HG03571 (cell line): ENCODE data around the gene NME5.
"Not testable (repeated sequence)": the region's sequence is repeated elsewhere in the genome, so short reads cannot be mapped to it uniquely, and the experiment has no call there.

Source experiments
- ATAC-seq: cut with Tn5 transposase; IDR thresholded peaks from one replicate; pipeline ENCODE4 v1.9.1; 2021; ENCODE audit not compliant: unreplicated experiment

The NME5 gene

GRCh38 chr5:138138949-138139780 lies at the start of gene NME5:
NME5 (minus strand) TSS chr5:138139428; CDS start chr5:138138780, 648 bp downstream.
- ATAC-seq, result no peak

DNA sequence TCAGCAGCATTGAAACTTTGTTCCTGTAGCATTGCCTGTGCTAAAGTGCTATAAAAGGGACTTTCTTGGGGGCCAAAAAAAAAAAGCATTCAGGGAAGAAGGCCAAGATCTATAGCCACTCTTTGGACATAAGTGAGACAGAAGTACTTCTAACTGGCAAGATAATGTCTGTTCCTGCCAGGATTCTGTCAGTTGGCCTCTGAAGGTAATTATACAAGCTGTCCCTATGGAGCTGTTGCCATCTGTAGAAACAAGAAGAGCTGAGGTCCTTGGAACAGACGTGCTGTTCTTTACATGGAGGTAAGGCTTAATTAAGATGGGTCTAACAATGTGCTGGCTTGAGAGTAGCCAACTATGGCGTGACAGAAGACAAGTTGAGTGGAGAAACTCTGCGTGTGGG lies 49.4 kb upstream of the NME5 start:
- no peak for ATAC-seq

DNA sequence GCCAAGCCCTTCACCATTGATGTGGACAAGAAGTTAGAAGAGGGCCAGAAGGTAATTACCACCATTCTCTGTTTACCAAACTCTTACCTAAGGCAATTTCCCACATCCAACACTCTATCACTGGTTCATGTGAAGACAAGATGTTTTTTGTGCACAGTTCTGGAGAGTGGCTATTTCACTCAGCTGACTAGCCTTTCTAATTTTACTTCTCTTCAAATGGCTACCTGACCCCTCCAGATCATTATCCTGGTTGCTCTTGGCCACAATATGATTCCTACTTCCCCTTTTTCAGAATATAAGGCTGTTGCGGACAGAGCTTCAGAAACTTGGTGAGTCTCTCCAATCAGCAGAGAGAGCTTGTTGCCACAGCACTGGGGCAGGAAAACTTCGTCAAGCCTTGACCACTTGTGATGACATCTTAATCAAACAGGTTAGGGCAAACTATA lies 46.8 kb upstream of the NME5 start:
- no peak for ATAC-seq

- ATAC-seq, result no peak
Observed at GRCh38 chr5:138182808-138183207, 43.6 kb upstream of the NME5 start.

DNA sequence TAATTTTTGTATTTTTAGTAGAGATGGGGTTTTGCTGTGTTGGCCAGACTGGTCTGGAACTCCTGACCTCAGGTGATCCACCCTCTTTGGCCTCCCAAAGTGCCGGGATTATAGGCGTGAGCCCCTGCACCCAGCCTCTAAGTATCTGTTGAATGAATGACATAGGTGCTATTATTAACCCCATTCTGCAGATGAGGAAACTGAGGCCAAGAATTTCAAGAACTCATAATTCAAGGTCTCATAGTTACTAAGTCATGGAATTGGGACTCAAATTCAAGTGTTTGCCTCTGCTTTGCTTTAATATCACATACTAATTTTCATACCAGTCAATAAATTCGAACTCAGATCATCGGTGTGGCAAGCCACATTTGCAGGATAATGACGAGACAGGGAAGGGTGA lies 41.6 kb upstream of the NME5 start:
- ATAC-seq, result no peak

DNA sequence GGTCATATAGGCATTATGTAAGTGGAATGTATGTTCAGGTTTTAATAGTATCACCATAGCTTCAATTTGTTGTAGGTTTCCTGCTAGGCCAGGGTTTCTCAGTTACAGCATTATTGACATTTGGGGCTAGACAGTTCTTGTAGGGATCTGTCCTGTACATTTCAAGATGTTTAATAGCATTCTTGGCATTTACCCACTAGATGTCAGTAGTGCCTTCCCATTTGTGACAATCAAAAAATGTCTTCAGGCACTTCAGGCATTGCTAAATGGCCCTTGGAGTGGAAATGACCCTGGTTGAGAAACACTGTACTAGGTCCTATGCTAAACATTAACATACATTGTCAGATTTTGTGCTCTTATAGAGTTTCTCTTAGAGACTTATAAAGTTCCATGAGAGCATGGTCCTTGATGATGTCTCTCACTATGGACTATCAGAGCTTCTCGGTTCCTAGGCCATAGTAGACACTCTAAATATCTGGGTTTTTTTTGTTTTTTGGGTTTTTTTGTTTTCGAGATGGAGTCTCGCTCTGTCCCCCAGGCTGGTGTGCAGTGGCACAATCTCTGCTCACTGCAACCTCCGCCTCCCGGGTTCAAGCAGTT lies 41.1 kb upstream of the NME5 start:
- ATAC-seq, result no peak

GRCh38 chr5:138179277-138179857 lies 40.1 kb upstream of the NME5 start:
- ATAC-seq, result no peak

GRCh38 chr5:138178516-138179276 lies 39.5 kb upstream of the NME5 start, which contains the start of the genes BRD8 and KIF20A:
BRD8 (minus strand) TSS chr5:138178630; CDS start chr5:138178614, 16 bp downstream.
KIF20A (plus strand) TSS chr5:138179112; CDS start chr5:138179681, 569 bp downstream.
- ATAC-seq, result peak; percentile 72

DNA sequence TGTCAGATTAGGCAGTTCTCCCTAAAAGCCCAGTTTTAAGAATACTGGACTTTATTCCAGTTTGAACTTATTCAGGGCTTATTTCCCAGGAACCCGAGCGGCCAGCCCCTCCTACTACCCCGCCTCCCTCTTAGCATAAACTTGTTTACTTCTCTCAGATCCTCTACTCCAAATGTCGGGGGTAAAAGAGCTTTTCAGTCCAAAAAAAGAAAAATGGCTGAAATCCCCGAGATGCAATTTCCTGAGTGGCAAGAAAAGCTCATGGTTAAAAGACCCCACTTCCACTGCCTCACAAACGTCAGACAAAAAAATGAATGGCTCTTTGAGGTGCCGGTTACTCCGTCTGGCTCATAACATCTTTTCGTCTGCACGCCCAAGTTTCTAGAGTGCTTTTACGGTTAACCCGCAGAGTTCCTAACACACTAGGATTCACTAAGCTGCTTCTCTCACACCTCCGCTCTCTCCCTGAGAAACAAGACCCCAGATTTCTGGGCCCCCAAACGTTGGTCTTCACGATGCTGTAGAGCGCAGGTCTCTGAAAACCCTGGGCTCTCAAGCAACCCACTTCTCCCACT lies 38.8 kb upstream of the NME5 start:
- ATAC-seq, result no peak

- no peak for ATAC-seq
Observed at GRCh38 chr5:138170299-138170698, 31.1 kb upstream of the NME5 start.

DNA sequence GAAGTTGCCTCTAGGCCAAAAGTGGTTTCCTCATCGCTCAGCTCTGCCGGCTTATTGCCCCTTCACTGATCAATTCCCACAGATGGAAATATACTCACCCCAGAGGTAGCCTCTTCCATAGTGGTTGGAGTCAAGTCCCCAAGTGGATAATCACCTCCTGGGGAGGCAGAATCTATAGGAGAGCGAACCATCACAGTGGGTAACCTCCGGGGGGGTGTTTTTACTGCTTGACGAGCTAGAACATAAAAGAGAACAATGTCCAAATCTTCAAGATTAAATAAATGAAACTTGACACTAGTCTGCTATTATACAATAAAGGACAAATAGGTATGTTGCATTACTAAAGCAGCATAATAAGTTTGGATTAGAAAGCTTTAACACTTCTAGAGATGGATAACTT lies 29.9 kb upstream of the NME5 start:
- ATAC-seq, result no peak

DNA sequence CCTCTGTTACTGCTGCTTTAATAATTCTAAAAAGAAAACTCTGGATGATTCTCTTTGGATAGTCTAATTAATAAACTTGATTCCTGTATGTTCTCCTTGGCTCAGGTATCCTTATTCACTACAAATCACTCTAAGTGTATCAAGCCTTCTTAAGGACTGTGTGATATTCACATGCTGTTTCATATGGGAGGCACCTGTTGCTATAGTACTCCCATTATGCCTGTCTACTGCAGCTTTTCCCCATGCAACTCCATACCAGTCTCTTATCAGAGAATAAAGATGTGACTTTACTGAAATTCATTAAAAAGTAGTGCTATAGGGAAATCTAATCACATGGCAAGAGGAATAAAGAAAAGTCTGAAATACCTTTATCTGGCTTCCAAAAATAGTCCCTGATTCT lies 24.5 kb upstream of the NME5 start:
- ATAC-seq, result no peak

DNA sequence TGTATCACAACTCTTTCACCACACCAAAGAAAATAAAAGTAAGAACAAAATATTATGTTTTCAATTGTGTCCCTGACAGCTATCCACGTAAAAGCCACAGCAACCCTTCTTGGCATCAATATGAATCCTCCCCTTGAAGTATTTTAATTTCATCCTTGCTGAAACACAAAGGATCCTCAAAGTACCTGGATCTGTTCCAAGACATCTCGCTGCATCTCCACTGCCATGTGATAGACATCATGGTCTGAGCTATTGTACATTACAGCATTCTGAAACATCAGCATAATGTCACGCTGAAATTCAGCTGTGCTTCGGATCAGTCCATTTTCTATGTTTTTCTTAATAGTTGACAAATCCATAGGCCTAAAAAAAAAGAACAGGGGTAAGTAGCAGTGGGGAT lies 21.5 kb upstream of the NME5 start:
- ATAC-seq, result no peak

- no peak for ATAC-seq
Observed at GRCh38 chr5:138159666-138160065, 20.4 kb upstream of the NME5 start.

DNA sequence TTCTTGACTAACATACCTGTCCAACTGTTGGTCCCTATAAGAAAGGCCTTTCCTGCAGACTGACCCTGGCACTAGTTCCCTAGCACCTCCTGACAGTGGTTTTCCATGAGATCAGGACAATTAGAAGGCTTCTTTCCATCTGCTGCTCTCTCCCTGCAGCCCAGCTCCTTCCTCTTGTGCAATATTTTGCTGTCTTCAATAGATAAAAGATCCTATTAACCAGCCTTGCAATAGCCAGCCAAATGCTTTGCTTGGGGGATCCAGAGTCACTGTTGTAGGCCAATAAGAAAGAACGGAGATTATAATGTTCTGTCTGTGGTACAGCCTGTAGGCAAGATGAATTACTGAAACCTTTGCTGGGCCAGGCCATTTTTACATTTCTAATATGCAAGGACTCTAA lies 18.4 kb upstream of the NME5 start:
- no peak for ATAC-seq

DNA sequence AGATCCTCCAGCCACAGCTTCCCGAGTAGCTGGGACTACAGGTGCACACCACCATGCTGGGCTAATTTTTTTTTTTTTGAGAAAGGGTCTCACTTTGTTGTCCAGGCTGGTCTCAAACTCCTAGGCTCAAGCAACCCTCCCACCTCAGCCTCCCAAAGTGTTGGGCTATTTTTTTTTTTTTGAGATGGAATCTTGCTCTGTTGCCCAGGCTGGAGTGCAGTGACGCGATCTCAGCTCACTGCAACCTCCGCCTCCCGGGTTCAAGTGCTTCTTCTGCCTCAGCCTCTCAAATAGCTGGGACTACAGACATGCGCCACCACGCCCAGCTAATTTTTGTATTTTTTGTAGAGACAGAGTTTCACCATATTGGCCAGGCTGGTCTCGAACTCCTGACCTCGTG lies 16.7 kb upstream of the NME5 start:
- not testable (repeated sequence) for ATAC-seq

DNA sequence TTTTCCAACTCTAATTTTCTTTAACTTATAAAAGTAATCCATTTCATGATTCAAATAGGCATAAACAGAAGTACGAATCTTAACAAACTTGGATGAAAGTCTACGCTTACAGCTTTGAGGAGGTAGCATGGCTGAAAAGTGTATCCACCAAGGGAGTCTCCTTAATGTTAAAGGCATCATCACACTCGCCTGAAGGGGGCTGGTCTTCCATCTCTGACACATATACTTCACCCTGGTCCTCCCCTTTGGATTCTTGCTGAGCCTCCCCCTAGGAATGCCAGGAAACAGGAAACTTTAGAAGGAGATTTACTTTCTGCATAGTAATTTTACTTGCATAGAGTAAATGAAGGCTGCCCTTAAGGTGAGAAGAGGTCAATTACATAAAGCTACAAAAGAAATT lies 10.3 kb upstream of the NME5 start:
- no peak for ATAC-seq

GRCh38 chr5:138148811-138149210 lies 9.6 kb upstream of the NME5 start:
- ATAC-seq, result no peak

DNA sequence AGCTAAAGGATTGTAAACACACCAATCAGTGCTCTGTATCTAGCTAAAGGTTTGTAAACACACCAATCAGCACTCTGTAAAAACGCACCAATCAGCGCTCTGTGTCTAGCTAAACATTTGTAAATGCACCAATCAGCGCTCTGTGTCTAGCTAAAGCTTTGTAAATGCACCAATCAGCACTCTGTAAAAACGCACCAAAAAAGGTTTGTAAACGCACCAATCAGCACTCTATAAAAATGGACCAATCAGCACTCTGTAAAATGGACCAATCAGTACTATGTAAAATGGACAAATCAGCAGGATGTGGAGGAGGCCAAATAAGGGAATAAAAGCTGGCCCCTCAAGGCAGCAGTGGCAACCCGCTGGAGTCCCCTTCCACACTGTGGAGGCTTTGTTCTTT lies 4.3 kb upstream of the NME5 start:
- not testable (repeated sequence) for ATAC-seq

DNA sequence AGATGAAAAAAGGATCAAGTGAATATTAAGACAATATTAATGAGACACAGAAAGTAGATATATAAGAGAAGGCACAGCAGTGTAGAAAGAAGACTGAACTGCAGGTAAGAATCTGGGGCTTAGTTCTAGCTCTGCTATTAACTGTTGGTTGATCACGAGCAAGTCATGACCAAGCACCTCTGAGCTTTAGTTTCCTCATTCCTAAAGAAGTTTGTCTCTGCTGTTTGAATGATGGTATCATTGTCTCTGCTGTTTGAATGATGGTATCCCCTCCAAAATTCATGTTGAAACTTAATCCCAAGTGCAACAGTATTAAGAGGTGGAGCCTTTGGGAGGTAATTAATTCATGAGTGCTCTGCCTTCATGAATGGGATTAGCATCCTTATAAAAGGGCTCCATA lies 2.5 kb upstream of the NME5 start:
- no peak for ATAC-seq

GRCh38 chr5:138140268-138140667 lies 1.0 kb upstream of the NME5 start:
- ATAC-seq, result no peak
